ENCODE results near the gene HLCS.

DNA sequence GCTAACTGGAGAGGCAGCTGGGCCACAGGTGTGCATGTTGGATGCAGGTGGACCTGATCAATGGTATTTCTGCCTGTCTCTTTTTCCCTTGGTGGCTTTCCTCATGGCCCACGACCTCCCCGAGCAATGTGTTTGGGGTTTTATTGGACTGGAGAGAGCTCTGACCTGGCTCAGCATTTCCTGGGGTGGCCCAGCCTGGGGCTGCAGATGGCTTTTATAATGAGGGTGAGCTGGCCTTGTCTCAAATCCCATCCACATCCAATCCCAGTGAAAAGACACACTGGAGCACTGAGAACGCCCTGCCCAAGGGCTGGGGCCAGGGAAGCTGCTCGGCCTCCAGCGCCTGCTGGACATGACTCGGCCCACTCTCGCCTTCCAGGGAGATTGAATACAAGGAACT is 223.5 kb downstream of the HLCS start:
- no peak for TF ChIP-seq CTCF (IDR thresholded peaks at IDR 0.05)
- no peak for TF ChIP-seq POLR2A (IDR thresholded peaks at IDR 0.05)

Measured in right lobe of liver (tissue), 4 donors.